SKM-1 (cell line): Measurements from ENCODE around the gene SKP2.
A peak's percentile ranks its signal among the peaks of the same experiment; 100 is the strongest.
"Not testable (repeated sequence)": the region's sequence is repeated elsewhere in the genome, so short reads cannot be mapped to it uniquely, and the experiment has no call there.

Experiments used
- DNase-seq: peaks from one replicate; lab custom pipeline; 2025; ENCODE audit not compliant: unreplicated experiment; lab: John Stamatoyannopoulos, UW

Gene SKP2

GRCh38 chr5:36151434-36152323 is at the start of gene SKP2, which contains the start of gene LMBRD2:
Gene SKP2, plus strand, starts transcription at chr5:36152111. Its CDS starts 152 bp downstream, at chr5:36152263.
Gene LMBRD2, minus strand, starts transcription at chr5:36151887. Its CDS starts 8,538 bp downstream, at chr5:36143349.
- DNase-seq: peak; percentile 96

GRCh38 chr5:36105819-36106218 is 46.1 kb upstream of the SKP2 start:
- DNase-seq: no peak

- DNase-seq: no peak
These were observed 43.0 kb upstream of the SKP2 start for GRCh38 chr5:36108758-36109460.

DNA sequence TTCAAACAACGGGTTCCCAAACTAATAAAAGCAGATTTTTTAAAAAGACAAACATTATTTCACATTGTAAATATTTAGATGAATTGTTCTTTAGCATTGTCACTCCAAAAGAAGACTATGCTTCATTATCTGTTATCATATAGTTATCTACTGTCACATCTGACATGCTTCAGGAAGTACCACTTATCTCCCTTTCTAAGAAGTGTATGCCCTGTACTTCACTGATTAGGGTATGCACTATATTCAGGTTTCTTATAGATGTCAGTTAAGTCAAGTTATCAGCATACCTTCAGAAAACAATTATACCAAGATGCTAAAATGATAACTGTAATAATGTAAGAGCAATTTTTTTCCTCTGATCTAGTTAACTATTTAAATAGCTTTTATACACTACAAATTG is 40.7 kb upstream of the SKP2 start:
- no peak for DNase-seq

- DNase-seq: no peak
These were observed 26.0 kb upstream of the SKP2 start for GRCh38 chr5:36125868-36126267.

DNA sequence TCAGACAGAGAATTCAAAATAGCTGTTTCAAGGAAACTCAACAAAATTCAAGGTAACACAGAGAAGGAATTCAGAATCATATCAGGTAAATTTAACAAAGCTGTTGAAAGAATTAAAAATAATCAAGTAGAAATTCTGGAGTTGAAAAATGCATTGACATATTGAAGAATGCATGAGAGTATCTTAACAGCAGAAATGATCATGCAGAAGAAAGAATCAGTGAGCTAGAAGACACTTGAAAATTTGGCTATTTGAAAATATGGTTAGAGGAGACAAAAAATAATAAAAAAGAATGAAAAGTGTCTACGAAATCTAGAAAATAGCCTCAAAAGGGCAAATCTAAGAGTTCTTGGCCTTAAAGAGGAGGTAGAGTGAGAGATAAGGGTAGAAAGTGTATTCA is 23.1 kb upstream of the SKP2 start:
- no peak for DNase-seq

DNA sequence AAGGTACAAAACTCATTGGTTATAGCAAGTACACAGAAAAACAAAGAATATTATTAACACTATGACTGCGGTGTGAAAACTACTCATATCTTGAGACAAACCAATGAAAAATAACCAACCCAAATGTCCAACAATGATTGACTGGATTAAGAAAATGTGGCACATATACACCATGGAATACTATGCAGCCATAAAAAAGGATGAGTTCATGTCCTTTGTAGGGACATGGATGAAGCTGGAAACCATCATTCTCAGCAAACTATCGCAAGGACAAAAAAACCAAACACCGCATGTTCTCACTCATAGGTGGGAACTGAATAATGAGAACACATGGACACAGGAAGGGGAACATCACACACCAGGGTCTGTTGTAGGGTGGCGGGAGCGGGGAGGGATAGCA is 22.2 kb upstream of the SKP2 start:
- DNase-seq: not testable (repeated sequence)

GRCh38 chr5:36133009-36133408 is 18.9 kb upstream of the SKP2 start:
- not testable (repeated sequence) for DNase-seq

- no peak for DNase-seq
These were observed 15.9 kb upstream of the SKP2 start for GRCh38 chr5:36135988-36136387.

DNA sequence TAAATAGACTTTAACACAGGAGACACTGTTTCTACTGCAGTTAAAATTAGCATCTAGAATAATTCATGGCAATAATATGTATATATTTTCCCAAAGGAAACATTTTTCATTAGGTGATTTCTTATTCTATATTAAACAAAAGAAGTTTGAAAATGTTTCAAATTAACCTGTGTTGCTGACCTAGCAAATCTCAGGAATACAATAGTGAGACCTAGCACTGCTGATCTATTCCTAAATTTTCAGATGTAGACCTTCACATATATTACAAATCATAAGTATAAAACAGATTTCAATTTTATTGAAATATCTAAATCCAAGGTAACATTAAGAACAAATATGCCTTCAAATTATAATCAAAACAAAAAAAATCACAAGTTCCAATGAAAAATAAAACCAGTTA is 15.3 kb upstream of the SKP2 start:
- no peak for DNase-seq

DNA sequence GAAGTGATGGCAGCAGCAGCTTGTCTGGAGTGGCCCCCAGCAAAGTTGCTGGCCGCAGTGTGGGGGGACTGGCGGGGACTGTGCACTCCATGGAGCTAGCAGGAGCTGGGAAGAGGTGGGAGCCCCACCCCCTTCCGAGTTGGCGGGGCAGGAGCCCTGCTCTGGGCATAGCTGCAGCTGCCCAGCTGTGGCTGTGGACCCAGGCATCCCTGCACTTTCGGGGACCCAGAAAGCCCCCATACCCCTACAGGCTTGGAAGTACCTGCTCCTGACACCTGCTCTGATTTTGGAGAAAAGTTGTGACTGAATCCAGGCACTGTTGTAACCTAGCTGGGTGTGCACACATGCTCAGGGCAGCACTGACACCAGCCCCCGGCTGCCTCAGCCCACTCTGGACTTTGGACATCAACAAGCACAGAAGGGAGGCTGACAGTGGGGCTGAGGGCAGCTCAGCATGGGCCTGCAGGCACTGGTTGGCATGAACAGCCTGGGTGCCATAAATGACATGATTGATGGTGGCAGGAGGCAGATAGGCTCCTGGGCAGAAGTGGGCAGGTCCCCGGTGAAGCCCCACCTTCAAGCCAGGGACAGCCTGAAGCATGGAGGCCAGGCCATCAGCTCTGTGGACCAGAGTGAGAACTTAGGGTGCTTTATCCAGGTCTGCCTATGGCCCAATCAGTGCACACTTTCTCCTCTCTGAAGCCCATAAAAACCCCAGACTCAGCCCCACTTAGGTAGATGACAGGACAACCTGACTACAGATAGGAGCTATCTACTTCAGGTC is 12.8 kb upstream of the SKP2 start:
- no peak for DNase-seq

DNA sequence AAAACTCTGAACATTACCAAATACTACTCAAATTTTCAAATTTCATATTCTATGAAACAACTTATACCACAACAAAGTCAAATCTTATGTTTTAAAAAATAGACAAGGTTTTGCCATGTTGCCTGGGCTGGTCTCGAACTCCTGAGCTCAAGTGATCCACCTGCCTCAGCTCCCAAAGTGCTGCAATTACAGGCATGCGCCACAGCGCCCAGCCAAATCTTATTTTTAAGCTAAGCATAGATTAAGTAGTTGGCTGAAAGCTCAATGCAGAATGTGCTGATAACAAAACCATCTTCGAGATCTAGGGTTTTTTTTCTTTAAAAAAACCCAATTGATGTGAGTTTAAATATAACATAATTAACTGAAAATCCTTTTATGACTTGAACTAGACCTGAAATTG is 6.6 kb upstream of the SKP2 start:
- DNase-seq: no peak

DNA sequence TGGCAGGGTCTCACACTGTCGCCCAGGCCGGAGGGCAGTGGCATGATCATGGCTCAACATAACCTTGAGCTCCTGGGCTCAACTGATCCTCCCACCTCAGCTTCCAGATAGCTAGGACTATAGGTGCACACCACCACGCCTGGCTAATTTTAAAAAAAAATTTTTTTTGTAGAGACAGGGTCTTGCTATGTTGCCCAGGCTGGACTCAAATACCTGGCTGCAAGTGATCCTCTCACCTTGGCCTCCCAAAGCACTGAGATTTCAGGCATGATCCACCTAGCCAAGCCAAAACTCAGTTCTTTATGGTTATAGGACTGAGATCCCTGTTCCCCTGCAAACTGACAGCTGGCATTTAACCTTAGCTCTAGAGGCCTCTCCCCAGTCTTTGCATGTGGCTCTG is 5.5 kb upstream of the SKP2 start:
- DNase-seq: no peak

- no peak for DNase-seq
These were observed 4.2 kb upstream of the SKP2 start for GRCh38 chr5:36147681-36148080.

DNA sequence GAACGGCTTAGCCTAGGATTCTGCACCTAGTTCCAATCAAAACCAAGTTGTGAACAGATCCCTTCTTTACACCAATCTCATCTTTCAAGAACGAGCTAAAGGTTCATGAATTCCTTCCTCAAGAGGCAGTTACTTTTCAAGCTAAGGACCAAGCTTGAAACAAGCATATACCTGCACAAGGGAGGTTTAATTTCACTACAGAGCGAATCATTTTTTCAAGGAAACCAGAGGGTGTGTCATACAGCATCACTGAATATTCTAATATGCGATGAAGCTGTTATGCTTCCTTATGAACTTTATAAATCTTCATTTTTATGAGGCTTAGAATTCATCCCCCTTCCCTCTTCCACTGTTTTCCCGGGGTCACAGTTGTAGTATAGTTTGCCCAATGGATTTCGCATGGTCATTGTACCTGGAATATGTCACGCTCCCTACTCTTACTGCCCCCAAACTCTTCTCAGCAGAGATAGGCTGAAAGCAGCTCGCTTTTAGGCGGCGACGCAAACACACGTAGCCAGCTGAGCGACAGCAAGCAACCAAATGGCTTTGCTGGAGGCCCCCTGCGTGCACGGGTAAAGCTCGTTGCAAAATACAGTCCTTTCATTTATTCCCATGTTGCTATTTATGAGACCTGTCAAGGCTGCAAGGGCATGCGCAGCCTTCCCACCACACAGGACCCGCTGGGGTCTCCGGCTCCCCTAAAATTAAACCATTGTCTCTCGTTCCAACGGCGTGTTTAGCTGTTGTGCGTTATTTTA is 1.1 kb upstream of the SKP2 start:
- DNase-seq: no peak

DNA sequence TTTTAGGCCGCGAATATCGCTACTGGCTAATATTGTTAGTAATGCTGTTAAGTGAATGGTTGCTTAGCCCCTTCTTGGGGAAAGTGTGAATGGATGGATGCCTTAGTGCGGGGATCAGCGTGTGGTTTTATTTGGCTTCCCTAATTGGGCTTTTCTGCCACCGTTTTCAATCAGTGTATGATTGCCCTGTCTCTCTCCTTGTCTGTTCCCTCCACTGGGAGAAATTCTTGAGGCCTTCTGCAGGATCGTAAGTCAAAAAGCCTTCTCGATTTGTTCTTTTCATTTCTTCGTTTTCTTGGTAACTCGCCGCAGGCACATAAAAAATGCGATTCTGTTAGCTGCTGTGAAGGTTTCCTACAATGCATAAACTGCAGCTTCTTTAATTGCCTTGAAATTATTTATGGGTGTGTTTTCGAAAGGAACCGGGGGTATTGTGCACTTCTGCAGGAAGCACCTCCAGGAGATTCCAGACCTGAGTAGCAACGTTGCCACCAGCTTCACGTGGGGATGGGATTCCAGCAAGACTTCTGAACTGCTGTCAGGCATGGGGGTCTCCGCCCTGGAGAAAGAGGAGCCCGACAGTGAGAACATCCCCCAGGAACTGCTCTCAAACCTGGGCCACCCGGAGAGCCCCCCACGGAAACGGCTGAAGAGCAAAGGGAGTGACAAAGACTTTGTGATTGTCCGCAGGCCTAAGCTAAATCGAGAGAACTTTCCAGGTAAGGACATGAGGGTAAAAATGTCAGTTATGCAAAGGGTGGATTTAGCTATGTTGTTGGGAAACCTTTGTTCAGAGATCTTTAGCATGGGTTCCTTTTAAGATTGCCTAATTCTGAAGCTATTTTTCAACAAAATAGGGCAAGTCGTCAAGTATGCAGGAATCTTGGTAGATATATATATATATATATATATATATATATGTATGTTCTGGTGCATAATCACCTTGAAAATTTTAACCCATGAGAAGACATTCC is 700 bp downstream of the SKP2 start:
- no peak for DNase-seq

DNA sequence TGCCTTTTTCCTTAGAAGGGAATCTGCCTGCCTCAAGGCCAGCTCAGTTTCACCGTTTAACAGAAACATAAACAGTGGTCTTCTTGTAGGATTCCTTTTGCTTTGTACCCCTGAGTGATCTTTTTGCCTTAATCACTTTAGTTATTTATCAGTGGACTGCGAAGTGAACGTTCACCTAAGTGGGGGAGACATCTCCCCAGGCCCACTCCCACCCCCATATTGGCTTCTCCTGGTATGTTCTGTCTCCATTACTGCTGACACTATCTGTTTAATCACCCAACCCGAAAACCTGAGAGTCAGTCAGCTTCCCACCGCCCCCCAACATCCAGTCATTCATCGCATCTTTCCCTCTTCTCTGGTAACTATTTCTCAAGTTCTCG is 1.4 kb downstream of the SKP2 start:
- no peak for DNase-seq

GRCh38 chr5:36153726-36154125 is 1.8 kb downstream of the SKP2 start:
- DNase-seq: no peak

DNA sequence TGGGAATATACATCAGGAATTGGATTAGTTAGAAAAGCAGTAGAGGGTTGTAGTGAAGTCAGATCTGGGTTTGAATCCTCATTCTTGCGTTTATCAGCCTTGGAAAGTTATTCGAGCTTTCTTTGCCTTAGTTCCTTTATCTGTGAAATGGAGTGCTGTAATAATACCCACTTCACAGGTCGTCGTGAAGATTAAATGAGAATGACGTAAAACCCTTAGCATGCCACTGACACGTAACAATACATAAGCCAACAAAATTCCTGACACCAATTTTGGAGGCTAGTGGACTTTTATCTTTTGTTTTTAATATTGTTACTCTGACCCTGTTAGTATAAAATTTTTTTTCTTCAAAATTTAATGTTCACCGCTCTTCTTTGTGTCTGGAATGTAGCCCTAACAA is 3.4 kb downstream of the SKP2 start:
- DNase-seq: no peak
